ENCODE data around the gene L3MBTL4. TPM values are rescaled to one million over a fixed set of nuclear protein-coding genes. Genes with fewer than 3 reads are reported as not detected.

Gene L3MBTL4
- total RNA-seq, 1 donor from 2014 or later: 0.59 TPM

DNA sequence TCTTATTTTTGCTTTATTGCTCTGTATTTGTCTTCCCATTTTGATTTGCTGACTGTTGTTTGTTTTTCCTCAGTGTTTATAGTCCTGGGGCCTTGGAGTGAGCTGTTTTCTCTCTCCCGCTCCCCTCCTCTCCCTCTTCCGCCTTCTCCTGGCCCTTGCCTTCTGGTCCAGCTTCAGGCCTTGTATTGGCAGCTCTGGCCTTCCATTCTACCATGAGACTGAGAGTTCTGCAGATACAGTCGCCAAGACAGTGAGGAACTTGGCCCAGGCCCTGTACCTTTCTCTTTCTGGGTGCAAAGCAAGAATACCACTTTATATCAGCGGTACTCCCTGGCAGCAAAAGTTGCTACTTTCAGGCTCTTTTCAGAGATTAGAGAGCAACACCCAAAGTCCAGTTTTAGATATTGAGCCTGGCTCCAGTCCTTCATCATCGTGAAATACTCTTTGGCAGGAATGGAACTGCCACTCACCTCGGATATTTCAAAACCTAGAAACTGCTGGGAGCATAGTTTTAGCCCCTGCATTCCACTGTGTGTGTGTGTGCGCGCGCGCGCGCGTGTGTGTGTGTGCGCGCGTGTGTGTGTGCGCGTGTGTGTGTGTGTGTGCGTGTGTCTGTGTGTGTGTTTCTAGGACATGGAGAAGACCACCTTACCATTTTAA is 17.1 kb upstream of the L3MBTL4 start:
- no peak for TF ChIP-seq CTCF (IDR thresholded peaks at IDR 0.05)
- Mint-ChIP-seq H3K9me3 (ENCODE audit: unreplicated experiment) (no peaks in the 10 kb centered on the region), H3K27me3 (ENCODE audit: unreplicated experiment) (peaks cover 15% of the 10 kb centered on the region), H3K36me3 (ENCODE audit: unreplicated experiment) (no peaks in the 10 kb centered on the region), H3K4me1 (ENCODE audit: unreplicated experiment) (no peaks in the 10 kb centered on the region), H3K27ac (ENCODE audit: unreplicated experiment) (no peak overlapping the region), H3K4me3 (ENCODE audit: unreplicated experiment) (no peak overlapping the region)
- no peak for DNase-seq (ENCODE audit: extremely low spot score, unreplicated experiment)

GRCh38 chr18:6428851-6429395 is 14.2 kb upstream of the L3MBTL4 start:
- H3K4me3 Mint-ChIP-seq (ENCODE audit: unreplicated experiment): no peak overlapping the region
- no peak for DNase-seq (ENCODE audit: extremely low spot score, unreplicated experiment)
- TF ChIP-seq CTCF (IDR thresholded peaks at IDR 0.05): no peak
- no peaks in the 10 kb centered on the region for H3K36me3 Mint-ChIP-seq (ENCODE audit: unreplicated experiment)
- peaks cover 17% of the 10 kb centered on the region for H3K27me3 Mint-ChIP-seq (ENCODE audit: unreplicated experiment)
- no peaks in the 10 kb centered on the region for H3K9me3 Mint-ChIP-seq (ENCODE audit: unreplicated experiment)
- H3K4me1 Mint-ChIP-seq (ENCODE audit: unreplicated experiment): no peaks in the 10 kb centered on the region
- H3K27ac Mint-ChIP-seq (ENCODE audit: unreplicated experiment): no peak overlapping the region

- H3K27me3 Mint-ChIP-seq (ENCODE audit: unreplicated experiment): peaks cover 12% of the 10 kb centered on the region
- no peaks in the 10 kb centered on the region for H3K36me3 Mint-ChIP-seq (ENCODE audit: unreplicated experiment)
- H3K9me3 Mint-ChIP-seq (ENCODE audit: unreplicated experiment): no peaks in the 10 kb centered on the region
- H3K4me1 Mint-ChIP-seq (ENCODE audit: unreplicated experiment): no peaks in the 10 kb centered on the region
- DNase-seq (ENCODE audit: extremely low spot score, unreplicated experiment): no peak
- H3K4me3 Mint-ChIP-seq (ENCODE audit: unreplicated experiment): no peak overlapping the region
- TF ChIP-seq CTCF (IDR thresholded peaks at IDR 0.05): no peak
- H3K27ac Mint-ChIP-seq (ENCODE audit: unreplicated experiment): no peak overlapping the region
These were observed 12.6 kb upstream of the L3MBTL4 start for GRCh38 chr18:6427286-6427685.

- Mint-ChIP-seq H3K4me1 (ENCODE audit: unreplicated experiment) (no peaks in the 10 kb centered on the region), H3K27ac (ENCODE audit: unreplicated experiment) (no peak overlapping the region), H3K9me3 (ENCODE audit: unreplicated experiment) (no peaks in the 10 kb centered on the region), H3K4me3 (ENCODE audit: unreplicated experiment) (no peak overlapping the region), H3K27me3 (ENCODE audit: unreplicated experiment) (peaks cover 12% of the 10 kb centered on the region), H3K36me3 (ENCODE audit: unreplicated experiment) (no peaks in the 10 kb centered on the region)
- TF ChIP-seq CTCF (IDR thresholded peaks at IDR 0.05): no peak
- no peak for DNase-seq (ENCODE audit: extremely low spot score, unreplicated experiment)
These were observed 8.6 kb upstream of the L3MBTL4 start for GRCh38 chr18:6423289-6423688.

DNA sequence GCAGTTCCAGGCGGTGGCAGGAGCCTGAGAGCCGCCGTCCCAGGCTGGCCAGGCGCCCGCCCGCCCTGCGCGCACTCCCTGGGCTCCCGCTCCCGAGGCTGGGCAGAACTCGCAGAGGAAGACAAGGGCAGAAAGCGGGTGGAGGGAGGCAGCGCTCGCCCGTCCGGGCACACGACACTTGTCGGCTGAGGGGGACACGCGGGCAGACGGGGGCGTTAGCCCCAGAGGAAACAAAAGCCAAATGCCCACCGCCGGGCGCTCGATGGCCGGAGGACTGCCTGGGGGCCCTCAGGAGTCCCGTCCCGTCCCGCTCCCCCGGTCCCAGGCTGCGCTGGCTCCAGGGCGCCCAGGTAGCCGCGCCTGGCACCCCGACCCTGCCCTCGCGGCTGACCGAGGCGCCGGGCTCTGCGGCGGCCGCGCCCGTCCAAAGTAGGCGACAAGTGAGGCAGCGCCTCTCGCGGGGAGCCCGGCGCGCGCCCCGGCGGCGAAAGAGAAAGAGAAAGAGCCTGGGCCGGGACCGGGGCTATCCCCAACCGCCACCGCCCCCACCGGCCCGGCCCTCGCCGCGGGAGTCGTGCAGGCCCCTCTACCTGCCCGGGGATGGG is 491 bp downstream of the L3MBTL4 start:
- peak; percentile 87 for DNase-seq (ENCODE audit: extremely low spot score, unreplicated experiment)
- no peak overlapping the region for H3K27ac Mint-ChIP-seq (ENCODE audit: unreplicated experiment)
- peaks cover 2% of the 10 kb centered on the region for H3K36me3 Mint-ChIP-seq (ENCODE audit: unreplicated experiment)

More for the DNA sequence above, 491 bp downstream of the L3MBTL4 start:
- peak overlapping the region; percentile 59 for H3K4me3 Mint-ChIP-seq (ENCODE audit: unreplicated experiment)
- no peaks in the 10 kb centered on the region for H3K9me3 Mint-ChIP-seq (ENCODE audit: unreplicated experiment)
- peaks cover 7% of the 10 kb centered on the region for H3K4me1 Mint-ChIP-seq (ENCODE audit: unreplicated experiment)
- peak; percentile 24 for TF ChIP-seq CTCF (IDR thresholded peaks at IDR 0.05)
- H3K27me3 Mint-ChIP-seq (ENCODE audit: unreplicated experiment): peaks cover 51% of the 10 kb centered on the region
